NCI-H2081 (cell line): ENCODE measurements around the gene ZNF618.
"Not testable (repeated sequence)": the region's sequence is repeated elsewhere in the genome, so short reads cannot be mapped to it uniquely, and the experiment has no call there.

Experiments used
- DNase-seq, 2 experiments: peaks; one replicate each; lab custom pipeline; 2025; lab: John Stamatoyannopoulos, UW

The ZNF618 gene

DNA sequence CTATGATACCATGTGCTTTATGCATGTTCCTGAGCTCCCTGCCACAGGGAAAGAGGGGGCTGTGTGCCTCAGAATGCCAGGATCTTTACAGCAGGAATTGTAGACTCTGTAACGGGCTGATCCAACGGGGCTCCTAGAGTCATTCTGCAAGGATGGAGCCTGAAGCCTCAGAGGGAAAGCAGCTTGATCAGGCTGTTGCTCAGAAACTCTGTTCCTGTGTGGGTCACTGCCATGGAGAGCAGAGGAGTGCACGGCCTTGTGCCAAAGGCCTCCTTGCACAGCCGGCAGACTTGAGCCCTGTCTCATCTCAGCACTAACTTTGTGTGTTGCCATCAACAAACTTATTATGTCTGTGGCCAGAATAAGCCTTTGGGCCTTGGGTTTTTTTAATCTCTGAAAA, 150.2 kb downstream of the ZNF618 start:
- DNase-seq: no peak

DNA sequence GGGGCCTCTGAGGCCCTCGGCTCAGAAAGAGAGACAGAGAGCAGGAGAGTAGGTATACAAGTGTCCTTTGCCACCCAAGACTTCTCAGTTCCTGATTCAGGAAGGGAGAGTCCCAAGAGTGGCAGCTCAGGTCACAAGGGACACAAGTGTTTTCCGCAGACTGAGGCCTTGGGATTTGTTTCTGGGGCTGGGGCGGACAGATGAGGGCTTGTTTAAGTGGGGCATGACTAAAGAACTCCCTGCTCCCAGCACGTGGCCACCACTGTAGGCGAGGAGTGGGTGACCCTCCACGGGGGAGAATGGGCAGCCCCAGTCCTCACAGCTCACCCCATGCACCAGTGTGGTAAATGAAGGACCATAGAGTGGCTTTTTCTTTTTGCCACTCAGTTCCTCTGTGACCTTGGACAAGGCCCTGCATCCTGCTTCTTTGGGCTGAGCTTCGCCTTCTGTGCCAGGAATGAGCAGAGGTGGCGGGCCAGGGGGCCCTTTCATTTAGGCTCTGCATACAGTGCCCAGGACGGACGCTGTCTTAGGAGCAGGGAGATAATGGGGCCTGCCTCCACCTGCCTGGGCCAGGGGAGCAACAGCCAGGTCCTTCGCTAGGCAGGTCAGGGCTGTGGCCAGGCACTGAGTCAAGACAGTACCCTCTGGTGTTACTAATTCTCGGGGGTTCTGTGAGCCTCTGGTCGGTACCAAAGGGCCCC, 151.2 kb downstream of the ZNF618 start:
- DNase-seq: no peak

DNA sequence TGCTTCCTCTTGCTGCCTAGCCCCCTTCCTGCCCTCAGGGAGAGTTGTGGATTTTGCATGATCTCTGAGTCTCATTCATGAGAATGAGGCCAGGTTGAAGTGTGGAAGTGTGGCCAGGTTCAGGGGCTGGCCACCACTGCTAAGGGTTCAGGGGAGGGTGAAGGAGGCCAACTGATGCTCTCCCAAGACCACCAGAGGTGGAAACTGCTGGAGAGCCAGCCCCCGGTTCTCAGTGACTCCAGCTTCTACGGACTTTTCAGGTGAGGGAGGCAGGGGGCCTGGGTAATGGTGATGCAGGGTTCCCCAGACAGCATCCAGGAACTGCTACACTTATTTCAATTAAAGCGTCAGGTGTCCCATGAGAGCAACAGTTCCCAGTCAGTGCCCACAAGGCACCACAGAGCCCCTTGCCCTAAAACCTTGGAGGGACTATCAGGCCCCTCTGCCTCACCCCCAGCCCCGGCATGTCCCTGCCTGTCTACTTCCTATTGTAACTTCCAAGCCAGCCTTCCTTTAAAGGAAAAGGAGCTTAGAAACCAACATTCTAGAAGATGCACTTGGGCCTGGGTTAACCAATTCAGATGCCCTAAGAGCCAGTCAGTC, 151.9 kb downstream of the ZNF618 start:
- no peak for DNase-seq

DNA sequence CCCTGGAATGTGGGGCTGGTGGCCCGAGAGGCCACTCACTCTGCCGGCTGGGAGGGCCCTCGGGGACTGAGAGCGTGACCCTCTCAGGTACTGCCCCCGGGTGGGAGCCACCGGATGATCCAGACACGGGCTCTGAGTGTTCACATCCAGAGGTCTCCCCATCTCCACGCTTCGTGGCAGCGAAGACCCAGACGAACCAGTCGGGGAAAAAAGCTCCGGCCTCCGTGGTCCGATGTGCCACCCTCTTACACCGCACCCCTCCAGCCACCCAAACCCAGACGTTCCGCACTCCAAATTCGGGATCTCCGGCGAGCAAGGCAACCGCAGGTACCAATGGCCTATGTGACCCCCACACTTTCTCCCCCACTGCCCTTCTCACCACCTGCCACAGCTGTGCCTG, 152.5 kb downstream of the ZNF618 start:
- no peak for DNase-seq

DNA sequence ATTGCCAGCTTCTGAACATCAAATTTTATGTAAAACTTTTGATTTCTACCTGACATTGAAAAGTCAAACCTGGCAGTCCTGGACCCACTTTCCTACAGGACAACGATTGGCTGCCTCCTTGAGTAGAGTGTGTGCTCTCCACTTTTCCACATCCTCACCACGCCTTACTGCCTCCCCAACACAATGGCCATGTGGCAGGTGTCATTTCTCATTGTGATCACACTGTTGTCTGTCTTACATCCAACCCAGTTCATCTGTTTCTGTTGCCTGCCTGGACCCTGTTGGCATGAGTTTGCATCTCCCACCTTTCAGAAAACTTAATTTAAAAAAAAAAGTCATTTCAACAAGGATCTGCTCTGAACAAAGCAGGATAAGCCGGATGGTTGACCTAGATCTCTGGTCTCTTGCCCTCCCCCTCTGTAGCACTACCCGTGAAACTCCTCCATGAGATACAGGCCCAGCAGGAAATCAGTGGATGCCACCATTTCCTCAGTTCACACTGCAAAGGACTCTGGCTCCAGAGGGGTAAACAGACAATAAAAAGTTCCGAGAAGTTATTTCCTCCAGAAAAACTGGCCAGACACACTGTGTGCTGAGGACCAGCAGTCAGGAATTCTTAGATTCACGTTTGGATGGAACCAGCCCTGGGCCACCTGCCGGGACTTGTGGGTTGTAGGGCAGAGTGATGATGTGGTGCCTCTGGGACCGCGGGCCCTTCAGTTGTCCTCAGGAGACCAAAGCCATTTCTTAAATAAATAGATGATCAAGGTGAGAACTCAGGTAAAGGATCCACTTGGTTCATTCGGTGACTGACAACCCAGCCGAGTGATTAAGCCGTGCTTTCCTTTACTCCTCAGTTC, 153.4 kb downstream of the ZNF618 start:
- DNase-seq: no peak

DNA sequence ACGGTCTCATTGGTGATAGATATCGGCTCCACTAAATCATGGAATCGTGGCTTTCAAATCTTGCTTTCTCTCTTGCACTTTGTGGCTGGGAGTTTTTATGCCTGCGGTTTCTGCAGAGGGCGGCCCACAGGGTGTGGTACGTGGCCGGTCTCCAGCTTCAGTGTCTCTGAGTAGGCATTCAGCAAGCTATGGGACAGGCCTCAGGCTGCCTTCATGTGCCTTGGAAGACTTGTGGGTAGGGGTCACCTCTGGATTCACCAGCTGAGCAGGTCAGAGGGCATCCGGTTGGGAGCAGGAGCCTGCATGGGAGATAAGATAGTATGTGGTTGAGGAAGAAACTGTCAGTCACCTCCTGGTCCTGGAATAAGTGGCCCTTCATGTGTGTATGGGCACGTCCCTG, 154.3 kb downstream of the ZNF618 start:
- no peak for DNase-seq

DNA sequence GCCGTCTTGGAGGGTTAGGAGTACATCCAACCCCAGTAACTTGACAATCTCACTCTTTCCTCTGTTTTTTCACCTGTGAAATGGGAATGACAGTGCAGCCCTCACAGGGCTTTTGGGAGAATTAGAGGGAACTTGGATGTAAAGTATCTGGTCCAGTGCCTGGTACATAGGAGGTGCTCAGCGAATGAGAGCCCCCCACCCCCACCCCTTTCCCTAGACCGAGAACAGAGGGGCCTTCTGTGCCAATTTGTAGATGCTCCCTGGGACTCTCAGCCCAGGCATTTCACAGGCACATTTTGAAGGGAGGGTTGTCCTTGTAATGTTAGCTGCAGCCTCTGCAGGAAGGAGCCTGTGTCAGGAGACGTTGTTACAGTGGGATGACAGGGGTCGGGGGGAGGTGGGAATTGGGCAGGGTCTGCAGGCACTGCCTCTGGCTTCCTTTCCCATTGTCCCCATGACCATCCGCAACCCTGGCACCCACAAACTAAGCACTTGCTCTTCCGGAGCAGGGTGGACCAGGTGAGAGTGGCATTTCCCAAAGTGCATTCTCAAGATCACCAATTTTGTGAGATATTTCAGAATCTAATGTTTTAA, 155.0 kb downstream of the ZNF618 start:
- no peak for DNase-seq

DNA sequence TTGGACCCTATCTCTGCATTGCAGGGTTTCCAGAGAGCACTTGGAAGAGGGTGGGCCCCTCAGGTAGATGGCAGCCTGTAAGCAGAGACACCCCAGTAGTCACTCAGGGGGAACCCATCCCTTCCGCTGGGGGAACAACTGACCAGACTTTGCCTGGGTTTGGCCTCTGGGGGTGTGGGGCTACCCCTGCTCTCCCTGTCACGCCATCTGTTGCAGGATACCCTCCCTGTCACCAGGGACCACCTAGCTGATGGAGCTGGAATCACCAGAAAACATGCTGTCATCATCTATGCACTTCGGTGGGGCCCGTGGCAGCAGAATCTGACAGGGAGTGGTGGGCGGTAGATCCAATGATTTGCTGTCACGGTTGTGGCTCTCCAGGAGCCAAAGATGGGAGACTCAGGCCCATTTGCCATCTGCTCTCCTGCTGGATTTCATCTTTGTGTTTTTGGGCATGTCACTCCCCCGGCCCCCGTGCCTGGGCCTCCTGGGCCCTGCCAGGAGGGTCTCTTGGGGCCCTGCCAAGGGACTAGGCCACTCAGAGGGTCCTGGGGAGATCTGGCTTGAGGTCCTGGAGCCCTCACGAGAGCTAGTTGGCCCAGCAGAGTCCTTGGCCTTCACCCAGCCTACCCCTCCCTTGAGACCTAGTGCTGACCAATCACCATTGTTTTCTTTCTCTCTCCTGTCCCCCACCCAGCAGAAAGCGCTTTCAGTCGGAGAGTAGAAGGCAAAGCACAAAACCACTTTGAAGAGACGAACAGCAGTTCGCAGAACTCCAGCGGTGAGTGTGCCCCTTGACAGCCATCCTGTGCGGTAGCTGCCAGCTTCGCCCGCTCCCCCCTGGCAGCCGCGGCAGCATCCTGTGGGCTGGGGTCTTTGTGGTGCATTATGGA, 156.1 kb downstream of the ZNF618 start:
- DNase-seq: no peak

DNA sequence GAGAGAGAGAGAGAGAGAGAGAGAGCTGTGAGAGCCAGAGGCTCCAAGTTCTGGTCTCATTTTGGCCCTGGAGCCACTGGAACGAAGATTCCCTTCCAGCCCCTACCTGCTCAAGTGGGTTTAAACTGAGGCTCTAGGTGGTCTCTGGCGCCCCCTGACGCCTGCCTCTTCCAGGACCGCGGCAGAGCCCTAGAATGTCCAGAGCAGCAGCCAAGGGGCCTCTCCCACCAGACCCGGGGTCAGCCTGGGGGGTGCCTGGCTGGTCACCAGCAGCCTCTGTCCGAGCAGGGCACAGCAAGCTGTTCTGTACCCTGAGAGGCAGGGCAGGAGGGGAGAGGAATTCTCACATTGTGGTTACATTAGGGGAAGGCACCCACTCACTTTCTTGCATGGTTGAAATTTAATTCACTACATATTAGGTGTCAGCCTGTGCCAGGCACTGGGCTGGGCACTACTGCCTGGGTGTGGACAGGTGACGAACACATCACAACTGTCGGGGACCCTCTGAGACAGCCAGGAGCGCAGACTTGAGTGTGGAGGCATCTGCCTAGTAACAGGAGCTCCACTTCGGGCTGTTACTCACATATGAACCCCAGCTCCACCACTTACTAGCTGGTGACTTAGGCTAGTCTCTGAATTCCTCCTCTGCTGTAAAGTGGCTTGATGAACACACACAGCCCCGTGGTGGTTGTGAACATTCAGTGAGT, 157.4 kb downstream of the ZNF618 start:
- DNase-seq: no peak

DNA sequence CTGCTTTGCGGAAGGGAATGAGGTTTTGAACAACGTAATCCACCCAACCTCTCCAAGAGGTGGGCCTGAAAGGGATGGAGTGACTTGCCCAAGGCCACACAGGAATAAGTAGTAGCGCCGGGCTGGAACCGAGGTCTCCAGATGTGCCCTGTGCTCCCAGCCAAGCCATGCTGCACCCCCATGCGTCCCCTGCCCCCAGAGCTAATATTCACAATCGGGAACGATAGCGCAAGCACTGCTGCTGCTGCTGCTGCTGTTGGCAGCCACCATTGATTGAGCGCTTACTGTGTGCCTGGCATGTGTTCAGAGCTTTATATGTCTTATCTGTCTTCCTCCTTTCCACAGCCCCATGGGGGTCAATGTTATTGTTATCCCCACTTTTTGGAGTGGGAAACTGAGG, 158.1 kb downstream of the ZNF618 start:
- no peak for DNase-seq

DNA sequence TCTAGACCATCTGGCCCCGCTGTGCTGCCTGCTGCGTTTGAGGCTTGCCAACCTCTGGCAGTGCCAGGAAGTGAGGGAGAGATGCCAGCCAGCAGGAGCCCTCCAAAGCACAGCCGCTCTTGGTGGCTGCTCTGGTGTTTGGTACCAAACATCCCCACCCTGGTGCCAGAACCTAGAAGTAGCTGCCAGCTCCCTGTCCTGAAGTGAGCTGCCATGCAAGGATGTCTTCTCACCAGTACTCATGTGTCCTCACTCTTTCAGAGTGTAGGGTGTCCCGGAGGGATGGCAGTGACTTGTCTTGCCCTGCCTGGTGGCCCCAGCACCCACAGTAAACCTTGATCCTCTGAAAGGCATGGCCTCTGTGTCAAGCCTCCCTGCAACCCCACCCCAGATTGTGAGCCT, 158.6 kb downstream of the ZNF618 start:
- DNase-seq: peak in 1 of 2 experiments; percentile 12

DNA sequence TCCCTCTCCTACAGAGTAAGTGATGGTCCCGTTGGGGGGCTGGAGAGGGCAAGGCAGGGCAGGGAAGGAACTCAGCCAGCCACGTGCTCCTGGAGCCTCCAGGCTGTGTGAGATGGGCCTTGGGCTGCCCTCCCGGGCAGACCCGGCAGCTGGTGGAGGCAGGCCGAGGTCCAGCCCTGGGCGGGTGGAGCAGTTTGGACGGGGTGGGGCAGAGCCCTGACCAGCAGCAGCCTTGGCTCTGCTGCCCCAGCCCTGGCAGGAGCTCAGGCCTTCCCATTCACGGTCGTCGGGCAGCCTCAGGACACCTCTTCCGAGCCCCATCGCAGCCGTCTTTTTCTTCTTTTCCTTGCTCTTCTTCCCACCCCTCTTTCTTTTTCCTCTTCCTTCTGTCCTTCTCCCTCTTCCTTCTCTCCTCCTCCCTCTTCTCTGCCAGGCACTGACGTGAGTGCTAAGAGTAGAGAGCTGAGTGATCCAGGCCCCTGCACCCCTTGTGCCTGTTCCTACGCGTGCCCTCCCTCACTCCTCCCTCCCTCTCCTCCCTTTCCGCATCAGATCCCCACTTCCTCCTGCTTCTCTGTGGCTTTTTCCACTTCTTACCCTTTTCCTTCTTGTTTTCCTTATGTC, 159.2 kb downstream of the ZNF618 start:
- no peak for DNase-seq

DNA sequence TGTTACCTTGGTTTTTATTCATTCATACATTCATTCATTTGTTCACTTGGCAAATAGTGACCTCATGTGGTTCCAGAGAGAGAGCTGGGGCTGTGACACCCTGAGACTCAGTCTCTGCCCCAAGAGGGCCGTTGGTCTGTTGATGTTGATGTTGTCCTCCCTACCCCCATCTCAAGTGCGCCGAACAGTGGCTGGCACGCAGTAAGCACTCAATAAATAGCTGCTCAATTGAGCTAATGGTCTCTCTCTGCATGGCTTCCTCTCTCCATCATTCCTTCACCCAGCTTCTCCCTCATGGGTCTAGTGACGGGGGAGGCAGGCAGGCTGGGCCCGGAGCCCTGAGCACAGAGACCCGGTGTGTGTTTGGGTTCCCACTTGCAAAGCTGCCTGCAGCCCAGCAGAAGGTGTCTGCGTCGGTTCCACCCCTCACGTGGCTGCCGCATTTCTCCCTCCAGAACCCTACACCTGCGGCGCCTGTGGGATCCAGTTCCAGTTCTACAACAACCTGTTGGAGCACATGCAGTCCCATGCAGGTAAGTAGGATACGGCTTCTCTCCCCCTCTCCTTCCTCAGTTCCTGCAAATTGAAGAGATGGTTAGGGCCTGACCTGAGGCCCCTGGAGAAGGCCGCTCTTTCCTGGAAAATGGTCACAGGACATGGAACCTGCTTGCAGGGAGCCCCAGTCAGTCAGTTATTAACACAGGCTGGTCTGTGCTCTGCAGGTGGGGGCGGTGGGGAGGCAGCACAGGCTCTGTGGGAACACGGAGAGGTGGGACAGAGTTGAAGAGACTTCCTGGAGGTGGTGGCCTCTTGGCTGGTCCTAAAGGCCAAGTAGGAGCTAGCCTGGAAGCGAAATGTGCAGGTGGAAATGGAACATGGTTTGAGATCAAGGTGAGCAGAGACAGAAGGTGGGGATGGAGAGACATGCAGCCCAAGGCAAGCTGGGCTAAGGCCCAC, 160.0 kb downstream of the ZNF618 start:
- DNase-seq: no peak

DNA sequence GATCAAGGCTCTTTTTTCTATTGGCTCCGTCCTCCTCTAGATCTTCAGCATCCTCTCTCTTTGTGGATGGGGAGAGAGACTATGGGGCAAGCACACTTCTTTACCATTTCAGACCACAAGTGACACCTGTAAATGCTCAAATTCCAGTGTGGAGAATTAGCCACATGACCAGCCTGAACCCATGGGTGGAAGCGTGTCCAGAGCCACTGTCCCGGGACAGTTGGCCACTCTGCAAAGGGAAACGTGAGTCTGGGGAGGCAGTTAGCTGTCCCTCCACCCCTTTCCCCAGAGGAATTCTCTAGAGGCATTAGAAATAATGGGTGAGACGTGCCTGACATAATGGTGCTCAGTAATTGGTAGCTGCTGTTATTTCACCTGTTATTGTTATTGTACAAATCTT, 161.1 kb downstream of the ZNF618 start:
- DNase-seq: no peak

DNA sequence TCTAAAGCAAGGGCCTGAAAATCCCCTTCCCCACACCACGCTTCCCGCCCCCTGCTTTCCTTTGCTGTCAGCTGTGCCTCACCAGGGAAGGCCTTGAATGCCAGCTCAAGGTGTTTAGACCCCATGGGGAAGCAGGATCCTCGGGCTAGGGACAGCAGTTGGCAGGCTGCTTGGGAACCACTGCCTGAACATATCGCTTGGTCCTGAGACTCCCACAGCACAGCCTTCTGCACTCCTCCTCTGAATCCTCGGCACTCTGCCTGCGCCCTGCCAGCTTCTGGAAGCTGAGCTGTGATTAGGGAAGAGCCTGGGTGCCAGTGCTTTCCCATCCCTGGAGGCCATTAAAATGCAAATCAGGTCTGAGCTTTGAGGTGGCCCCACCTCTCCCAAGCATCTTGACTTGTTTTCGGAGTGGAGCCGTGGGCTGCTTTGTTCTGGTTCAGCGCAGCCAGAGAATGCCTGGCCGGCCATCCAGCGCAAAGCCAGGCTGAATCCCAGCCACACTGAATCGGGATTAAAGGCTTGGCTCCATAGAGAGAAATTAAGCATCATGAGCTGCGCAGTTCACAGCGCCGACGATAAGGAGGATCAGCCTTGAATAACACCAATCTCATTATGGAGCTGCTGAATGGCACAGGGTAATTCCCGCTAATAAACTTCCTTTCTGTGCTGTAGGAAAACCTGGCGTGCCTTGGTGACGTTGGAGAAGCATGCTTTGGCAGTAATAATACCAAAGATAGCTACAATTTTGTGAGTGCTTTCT, 162.0 kb downstream of the ZNF618 start:
- DNase-seq: no peak

DNA sequence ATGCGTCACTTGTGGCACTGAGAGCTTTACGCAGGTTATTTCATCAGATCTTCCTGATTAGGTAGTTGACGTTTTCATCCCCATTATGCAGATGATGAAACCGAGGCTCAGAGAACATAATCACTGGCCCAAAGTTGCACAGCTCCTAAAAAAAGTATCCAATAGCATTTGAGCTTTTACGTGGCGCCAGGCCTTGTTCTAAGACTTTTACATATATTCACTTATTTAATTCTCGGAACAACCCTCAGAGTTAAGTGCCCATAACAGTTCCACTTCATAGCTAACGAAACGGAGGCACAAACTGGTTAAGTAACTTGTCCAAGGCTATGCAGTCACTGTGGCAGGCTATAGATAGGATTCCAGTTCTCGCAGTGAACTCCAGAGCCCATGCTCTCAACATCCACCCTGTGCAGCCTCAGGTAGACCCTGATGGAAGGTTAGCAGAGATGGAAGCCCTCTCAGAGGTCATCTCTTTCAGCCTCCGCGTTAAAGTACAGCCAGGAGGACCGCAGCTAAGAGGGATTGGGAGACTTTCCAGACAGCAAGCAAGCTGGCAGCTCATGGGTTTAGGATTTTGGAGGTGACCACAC, 162.7 kb downstream of the ZNF618 start:
- no peak for DNase-seq

DNA sequence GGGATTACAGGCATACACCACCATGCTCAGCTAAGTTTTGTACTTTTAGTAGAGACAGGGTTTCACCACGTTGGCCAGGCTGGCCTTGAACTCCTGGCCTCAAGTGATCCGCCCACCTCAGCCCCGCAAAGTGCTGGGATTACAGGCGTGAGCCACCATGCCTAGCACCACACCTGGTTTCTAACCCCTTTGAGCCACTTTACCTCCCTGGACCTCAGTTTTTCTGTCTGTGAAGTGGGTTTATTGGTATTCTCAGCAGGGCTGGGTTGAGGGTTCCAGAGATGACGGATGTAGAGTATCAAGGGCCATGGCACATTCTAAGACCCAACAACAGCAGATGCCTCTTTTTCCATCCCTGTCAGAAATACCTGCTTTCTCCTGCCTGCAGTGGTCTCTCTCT, 163.4 kb downstream of the ZNF618 start:
- DNase-seq: no peak

DNA sequence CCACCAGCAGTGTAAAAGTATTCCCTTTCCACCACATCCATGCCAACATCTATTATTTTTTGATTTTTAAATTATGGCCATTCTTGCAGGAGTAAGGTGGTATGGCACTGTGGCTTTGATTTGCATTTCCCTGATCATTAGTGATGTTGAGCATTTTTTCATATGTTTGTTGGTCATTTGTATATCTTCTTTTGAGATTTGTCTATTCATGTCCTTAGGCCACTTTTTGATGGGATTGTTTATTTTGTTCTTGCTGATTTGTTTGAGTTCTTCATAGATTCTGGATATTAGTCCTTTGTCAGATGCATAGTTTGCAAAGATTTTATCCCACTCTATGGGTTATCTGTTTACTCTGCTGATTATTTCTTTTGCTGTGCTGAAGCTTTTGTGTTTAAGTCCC, 167.6 kb downstream of the ZNF618 start:
- not testable (repeated sequence) for DNase-seq
